Right atrium auricular region (tissue), 2 donors: ENCODE measurements around the gene TMEM132A. TPM values are rescaled to one million over a fixed set of nuclear protein-coding genes. Genes with fewer than 3 reads are reported as not detected.

Experiments
- DNase-seq: peaks from one replicate; pipeline ENCODE4 v3.0.0-alpha.2; 2019; ENCODE audit warnings: low spot score
- H3K27ac ChIP-seq, 2 donors: fragments of 200-600 bp; sonication (generic); 1 replicate in 1 of 2; 2 replicates in 1 of 2; pipeline ENCODE4 v1.5.1; 2016 to 2019
- H3K27me3 ChIP-seq, 2 donors: fragments of 200-600 bp; sonication (generic); one replicate each; pipeline versions ENCODE4 v1.5.1 to v1.6.0; 2017 to 2019
- H3K36me3 ChIP-seq: fragments of 200-600 bp; sonication (generic); one replicate; pipeline ENCODE4 v1.5.1; 2016
- H3K4me1 ChIP-seq, 2 donors: fragments of 200-600 bp; sonication (generic); one replicate each; pipeline versions ENCODE4 v1.5.1 to v1.6.0; 2017 to 2019
- H3K4me3 ChIP-seq, 2 donors: fragments of 200-600 bp; sonication (generic); 1 replicate in 1 of 2; 2 replicates in 1 of 2; pipeline ENCODE4 v1.5.1; 2017 to 2019; ENCODE audit warnings: mild to moderate bottlenecking in 1 of 2, moderate library complexity in 1 of 2
- H3K9me3 ChIP-seq, 2 donors: fragments of 200-600 bp; sonication (generic); one replicate each; pipeline ENCODE4 v1.5.1; 2019
- CTCF ChIP-seq, 2 donors: fragments of 200-600 bp; sonication (generic); IDR thresholded peaks; one replicate each; pipeline ENCODE4 v1.5.1; 2019; ENCODE audit warnings: antibody characterized with exemption in 2 of 2
- total RNA-seq, 2 donors: library from RNA; depleted of rRNA; stranded (reverse); fragments of >200 nt; gene quantifications; one replicate each; pipeline ENCODE4 v1.1.0, GENCODE V29; 2016

The TMEM132A gene
- total RNA-seq, 2 donors from 2014 or later = 7.5 to 8.4 TPM

DNA sequence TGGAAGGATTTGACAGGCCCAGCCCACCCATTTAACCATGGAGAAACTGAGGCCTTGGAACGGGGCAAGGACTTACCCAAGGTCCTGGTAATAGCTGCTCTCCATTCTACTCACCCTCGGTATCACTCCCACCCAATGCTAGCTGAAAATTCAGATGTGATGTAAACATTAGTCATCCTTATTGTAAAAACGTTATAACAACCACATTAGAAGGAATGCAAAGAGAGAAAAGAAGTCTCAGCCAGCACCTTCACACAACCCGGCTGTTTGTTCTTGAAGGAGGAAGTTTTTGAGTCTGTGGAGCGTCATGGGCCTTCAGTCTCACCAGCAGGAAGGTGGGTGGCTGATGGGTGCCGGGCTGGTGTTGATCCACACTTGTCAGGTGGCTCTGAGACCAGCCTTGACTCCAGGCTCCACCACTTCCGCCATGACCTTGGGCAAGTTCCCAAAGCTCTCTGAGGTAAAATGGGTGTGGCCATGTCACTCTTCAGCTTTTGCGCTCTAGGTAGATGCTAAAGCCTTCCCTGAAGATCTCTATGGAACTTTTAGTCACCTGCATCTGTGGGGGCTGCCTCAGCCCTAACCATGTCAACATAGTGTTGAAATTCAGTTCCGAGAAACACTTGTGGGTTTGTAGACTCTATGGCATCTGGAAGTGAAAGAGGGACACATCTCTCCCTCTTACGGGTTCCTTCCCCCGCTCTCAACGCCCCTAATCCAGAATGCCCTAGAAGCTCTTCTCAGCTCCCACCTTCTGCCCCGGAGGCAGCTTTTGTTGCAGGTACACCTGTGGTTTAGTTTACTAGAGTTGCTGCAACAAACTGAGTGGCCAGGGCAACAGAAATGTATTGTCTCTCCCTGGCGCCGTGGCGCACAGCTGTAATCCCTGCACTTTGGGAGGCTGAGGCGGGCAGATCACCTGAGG, 62.0 kb downstream of the TMEM132A start:
- H3K4me3 ChIP-seq = no peak overlapping the region
- no peaks in the 10 kb centered on the region for H3K9me3 ChIP-seq
- H3K36me3 ChIP-seq = no peaks in the 10 kb centered on the region
- DNase-seq = no peak
- H3K27me3 ChIP-seq = no peaks in the 10 kb centered on the region
- TF ChIP-seq CTCF (IDR thresholded peaks at IDR 0.05) = no peak
- H3K4me1 ChIP-seq = no peaks in the 10 kb centered on the region
- H3K27ac ChIP-seq = no peak overlapping the region

Other genes starting within 250 kb of the TMEM132A start
- not detected for gene MS4A8, start 224.8 kb upstream of the TMEM132A start, total RNA-seq
- not detected for gene MS4A18, start 199.7 kb upstream of the TMEM132A start, total RNA-seq
- not detected for gene MS4A15, start 167.6 kb upstream of the TMEM132A start, total RNA-seq
- gene MS4A10, start 139.1 kb upstream of the TMEM132A start, total RNA-seq = not detected
- 10 to 100 TPM in 1 of 2 donors, 1 to 10 TPM in 1; 9.1 to 10.2 TPM for gene CCDC86, start 82.3 kb upstream of the TMEM132A start, total RNA-seq
- gene PTGDR2, start 68.5 kb upstream of the TMEM132A start, total RNA-seq = 1 to 10 TPM in 1 of 2 donors, not detected in 1; 1.3 TPM
- not detected for gene ZP1, start 56.9 kb upstream of the TMEM132A start, total RNA-seq
- 10 to 100 TPM; 20.3 to 46.2 TPM for gene PRPF19, start 17.9 kb upstream of the TMEM132A start, total RNA-seq
- gene TMEM109, start 10.3 kb upstream of the TMEM132A start, total RNA-seq = 100 to 1,000 TPM; 119 to 124 TPM
- 10 to 100 TPM; 12.9 to 17.5 TPM for gene SLC15A3, start 27.7 kb downstream of the TMEM132A start, total RNA-seq
- gene CD6, start 47.2 kb downstream of the TMEM132A start, total RNA-seq = under 1 TPM; 0.48 to 0.79 TPM
- gene CD5, start 178.0 kb downstream of the TMEM132A start, total RNA-seq = 1 to 10 TPM in 1 of 2 donors, under 1 TPM in 1; 0.75 to 1.6 TPM
- gene VPS37C, start 237.0 kb downstream of the TMEM132A start, total RNA-seq = 10 to 100 TPM; 12.9 to 28.8 TPM